GM13977 (cell line): ENCODE data around the gene TOP2A.
"Not testable (repeated sequence)": the region's sequence is repeated elsewhere in the genome, so short reads cannot be mapped to it uniquely, and the experiment has no call there.

ENCODE experiments used
- DNase-seq: peaks from one replicate; pipeline ENCODE4 v3.0.0; 2012; ENCODE audit warnings: low spot score
- CTCF ChIP-seq: IDR thresholded peaks from 2 replicates; pipeline ENCODE4 v1.5.1; 2012; ENCODE audit warnings: mild to moderate bottlenecking, control low read depth; ENCODE audit not compliant: insufficient read depth; ENCODE audit errors: extremely low read depth, missing control alignments
- in situ Hi-C: fragments of 300-500 bp; cut with MboI; formaldehyde crosslinking; loops from one replicate; pipeline ENCODE4 v1.12.0; 2022; ENCODE audit warnings: low sequenced_read_pairs, low pct_unique_long_range_greater_than_20kb, mixed read lengths, inconsistent platforms; ENCODE audit not compliant: unreplicated experiment

TOP2A gene

GRCh38 chr17:40417258-40417608 is 463 bp downstream of the TOP2A start:
- peak; percentile 43 for DNase-seq
- peak; percentile 36 for TF ChIP-seq CTCF
- in situ Hi-C loops, result no loop called here

- in situ Hi-C loops, result no loop called here
- no peak for TF ChIP-seq CTCF
- DNase-seq, result no peak
Observed at GRCh38 chr17:40416671-40417070, 1.0 kb downstream of the TOP2A start.

- DNase-seq, result peak; percentile 48
- peak; percentile 38 for TF ChIP-seq CTCF
- in situ Hi-C loops, result no loop called here
Observed at GRCh38 chr17:40415390-40415789, 2.3 kb downstream of the TOP2A start.

- DNase-seq, in situ Hi-C loops: not testable (repeated sequence)
Observed at GRCh38 chr17:40414312-40414711, 3.4 kb downstream of the TOP2A start.

- in situ Hi-C loops, result no loop called here
- no peak for TF ChIP-seq CTCF
- DNase-seq, result no peak
Observed at GRCh38 chr17:40412880-40413279, 4.8 kb downstream of the TOP2A start.

GRCh38 chr17:40411821-40412220 is 5.9 kb downstream of the TOP2A start:
- in situ Hi-C loops, result no loop called here
- no peak for TF ChIP-seq CTCF
- no peak for DNase-seq

GRCh38 chr17:40410082-40410481 is 7.6 kb downstream of the TOP2A start:
- in situ Hi-C loops, result no loop called here
- no peak for TF ChIP-seq CTCF
- no peak for DNase-seq

GRCh38 chr17:40409540-40409939 is 8.2 kb downstream of the TOP2A start:
- in situ Hi-C loops, DNase-seq: not testable (repeated sequence)
